Testis (tissue), 3 donors: ENCODE measurements around the gene KBTBD4. TPM values are rescaled to one million over a fixed set of nuclear protein-coding genes. Genes with fewer than 3 reads are reported as not detected.

Experiments
- DNase-seq: peaks from one replicate; pipeline ENCODE4 v3.0.0-alpha.2; 2019
- H3K27ac ChIP-seq, 2 donors: fragments of 200-600 bp; sonication (generic); one replicate each; pipeline ENCODE4 v1.5.1; 2019
- H3K27me3 ChIP-seq: fragments of 200-600 bp; sonication (generic); one replicate; pipeline ENCODE4 v1.5.1; 2019
- H3K36me3 ChIP-seq: fragments of 200-600 bp; sonication (generic); one replicate; pipeline ENCODE4 v1.5.1; 2017; ENCODE audit warnings: low read depth; ENCODE audit errors: missing control alignments
- H3K4me1 ChIP-seq: fragments of 200-600 bp; sonication (generic); one replicate; pipeline ENCODE4 v1.5.1; 2019
- H3K4me3 ChIP-seq, 2 donors: fragments of 200-600 bp; sonication (generic); one replicate each; pipeline ENCODE4 v1.5.1; 2017 to 2019
- H3K9me3 ChIP-seq: fragments of 200-600 bp; sonication (generic); one replicate; pipeline ENCODE4 v1.5.1; 2017
- POLR2A ChIP-seq: fragments of 450-650 bp; IDR thresholded peaks from one replicate; pipeline ENCODE4 v1.6.1; 2017; ENCODE audit warnings: antibody characterized with exemption, mild to moderate bottlenecking, moderate library complexity
- WGBS, 2 donors: methylation state at CpG; one replicate each; pipeline ENCODE4 v1.1.5; 2018; 5-methylcytosine and 5-hydroxymethylcytosine counted together
- intact Hi-C: fragments of 100-400 bp; cut with DNase I; formaldehyde crosslinking; loops from one replicate; pipeline ENCODE4 v1.15.1; 2023; ENCODE audit warnings: low total_unique reads
- polyA plus RNA-seq: library from polyadenylated mRNA; stranded (reverse); fragments of 350-450 nt; fragmentation: Illumina TruSeq; extraction: RNeasy Lipid Tissue Mini Kit (QIAGEN cat#74804); gene quantifications from one replicate; pipeline ENCODE4 v1.2.3, GENCODE V29; 2014; ENCODE audit warnings: low read depth, low replicate concordance; ENCODE audit not compliant: insufficient read depth
- total RNA-seq, 2 donors: library from RNA; depleted of rRNA; stranded (reverse); fragments of >200 nt; gene quantifications; one replicate each; pipeline ENCODE4 v1.2.3, GENCODE V29; 2016
- TF ChIP-seq, protein P1 (sequence below), 3 experiments: fragments of 450-650 bp in 2 of 3; fragments of 200-600 bp in 1 of 3; sonication (generic) in 1 of 3; IDR thresholded peaks; one replicate each; pipeline ENCODE4 v1.5.1; 2016 to 2019; ENCODE audit warnings: antibody characterized with exemption in 3 of 3, mild to moderate bottlenecking in 2 of 3, moderate library complexity in 1 of 3

Gene KBTBD4
- total and polyA plus RNA-seq, 3 donors from 2014 or later = 27.8 to 35.9 (median 35.5) TPM

DNA sequence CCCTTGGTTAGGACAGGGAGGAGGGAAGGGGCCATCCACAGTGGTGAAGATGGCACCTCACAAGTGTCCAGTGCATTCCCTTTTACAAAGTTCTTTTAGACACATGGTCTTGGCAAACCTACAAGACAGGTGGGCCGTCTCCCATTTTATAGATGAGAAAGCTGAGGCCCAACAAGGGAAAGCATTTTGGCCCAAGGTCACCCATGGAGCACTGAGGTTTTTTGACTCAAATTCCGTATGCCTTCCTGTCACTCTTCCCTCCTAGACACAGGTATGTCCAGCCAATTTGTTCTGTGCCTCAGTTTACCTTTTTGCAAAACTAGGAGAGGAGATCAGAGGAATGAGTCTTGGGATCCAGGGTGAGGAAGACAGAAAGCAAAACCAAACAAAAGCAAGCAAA, 14.2 kb upstream of the KBTBD4 start:
- Histone ChIP-seq H3K4me3 (no peak overlapping the region), H3K9me3 (no peaks in the 10 kb centered on the region), H3K27ac (no peak overlapping the region), H3K4me1 (peaks cover 4% of the 10 kb centered on the region), H3K27me3 (no peaks in the 10 kb centered on the region), H3K36me3 (no peaks in the 10 kb centered on the region)
- 65 to 72% methylated on average over 2 of the region's 2 CpGs for WGBS, 2 donors
- TF ChIP-seq, protein P1, sequence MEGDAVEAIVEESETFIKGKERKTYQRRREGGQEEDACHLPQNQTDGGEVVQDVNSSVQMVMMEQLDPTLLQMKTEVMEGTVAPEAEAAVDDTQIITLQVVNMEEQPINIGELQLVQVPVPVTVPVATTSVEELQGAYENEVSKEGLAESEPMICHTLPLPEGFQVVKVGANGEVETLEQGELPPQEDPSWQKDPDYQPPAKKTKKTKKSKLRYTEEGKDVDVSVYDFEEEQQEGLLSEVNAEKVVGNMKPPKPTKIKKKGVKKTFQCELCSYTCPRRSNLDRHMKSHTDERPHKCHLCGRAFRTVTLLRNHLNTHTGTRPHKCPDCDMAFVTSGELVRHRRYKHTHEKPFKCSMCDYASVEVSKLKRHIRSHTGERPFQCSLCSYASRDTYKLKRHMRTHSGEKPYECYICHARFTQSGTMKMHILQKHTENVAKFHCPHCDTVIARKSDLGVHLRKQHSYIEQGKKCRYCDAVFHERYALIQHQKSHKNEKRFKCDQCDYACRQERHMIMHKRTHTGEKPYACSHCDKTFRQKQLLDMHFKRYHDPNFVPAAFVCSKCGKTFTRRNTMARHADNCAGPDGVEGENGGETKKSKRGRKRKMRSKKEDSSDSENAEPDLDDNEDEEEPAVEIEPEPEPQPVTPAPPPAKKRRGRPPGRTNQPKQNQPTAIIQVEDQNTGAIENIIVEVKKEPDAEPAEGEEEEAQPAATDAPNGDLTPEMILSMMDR (IDR thresholded peaks at IDR 0.05) = no peak
- no peak for TF ChIP-seq POLR2A
- DNase-seq = no peak
- intact Hi-C loops = no loop called here

DNA sequence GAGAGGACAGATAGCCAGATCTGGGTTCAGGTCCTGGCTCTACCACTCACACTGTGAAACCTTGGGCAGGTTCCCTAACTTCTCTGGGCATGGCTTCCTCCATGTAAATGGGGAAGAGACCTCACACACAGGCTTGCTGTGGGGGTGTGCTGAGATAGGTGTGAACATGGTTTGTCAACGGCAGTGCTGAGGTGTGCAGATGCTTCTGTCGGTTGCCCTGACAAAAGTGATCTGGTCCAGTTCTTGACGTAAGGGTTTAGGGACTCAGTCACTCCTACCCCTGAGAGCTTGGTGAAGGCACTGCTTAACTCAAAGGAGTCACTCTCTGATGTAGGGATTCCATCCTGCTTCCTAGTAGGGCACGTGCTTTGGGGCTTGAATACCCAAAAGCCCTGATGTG, 13.5 kb upstream of the KBTBD4 start:
- WGBS, 2 donors = 80 to 86% methylated on average over 2 to 4 of the region's 4 CpGs
- DNase-seq = no peak
- no peak overlapping the region for H3K4me3 ChIP-seq
- no peak overlapping the region for H3K27ac ChIP-seq
- H3K4me1 ChIP-seq = peaks cover 4% of the 10 kb centered on the region
- no peaks in the 10 kb centered on the region for H3K9me3 ChIP-seq
- H3K27me3 ChIP-seq = no peaks in the 10 kb centered on the region
- TF ChIP-seq, protein P1 (IDR thresholded peaks at IDR 0.05) = no peak
- TF ChIP-seq POLR2A = no peak
- intact Hi-C loops = no loop called here
- H3K36me3 ChIP-seq = no peaks in the 10 kb centered on the region

DNA sequence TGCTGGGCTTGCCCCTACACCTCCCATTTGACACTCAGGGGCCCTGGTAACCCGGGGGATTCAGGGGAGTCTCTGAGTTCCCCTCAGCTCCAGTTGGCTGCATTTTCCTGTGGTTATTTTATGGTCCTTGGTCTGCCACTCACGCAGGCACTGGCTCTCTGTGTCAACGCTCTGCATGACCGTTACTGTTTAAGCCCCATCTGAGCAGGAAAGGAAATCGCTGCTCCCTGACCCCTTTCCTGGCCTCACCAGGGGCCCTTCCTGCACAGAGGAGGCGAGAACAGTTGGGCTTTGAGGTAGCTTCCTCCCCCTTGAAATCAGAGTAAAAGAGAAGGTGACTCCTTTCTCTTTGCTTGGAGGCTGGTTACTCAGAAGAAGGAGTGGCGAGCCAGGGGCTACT, 13.0 kb upstream of the KBTBD4 start:
- no peaks in the 10 kb centered on the region for H3K9me3 ChIP-seq
- no peak overlapping the region for H3K27ac ChIP-seq
- intact Hi-C loops = no loop called here
- no peak for DNase-seq
- no peaks in the 10 kb centered on the region for H3K27me3 ChIP-seq
- H3K36me3 ChIP-seq = no peaks in the 10 kb centered on the region
- peaks cover 4% of the 10 kb centered on the region for H3K4me1 ChIP-seq
- WGBS, 2 donors = 62 to 69% methylated on average over 7 of the region's 7 CpGs
- no peak overlapping the region for H3K4me3 ChIP-seq
- no peak for TF ChIP-seq POLR2A
- TF ChIP-seq, protein P1 (IDR thresholded peaks at IDR 0.05) = no peak

DNA sequence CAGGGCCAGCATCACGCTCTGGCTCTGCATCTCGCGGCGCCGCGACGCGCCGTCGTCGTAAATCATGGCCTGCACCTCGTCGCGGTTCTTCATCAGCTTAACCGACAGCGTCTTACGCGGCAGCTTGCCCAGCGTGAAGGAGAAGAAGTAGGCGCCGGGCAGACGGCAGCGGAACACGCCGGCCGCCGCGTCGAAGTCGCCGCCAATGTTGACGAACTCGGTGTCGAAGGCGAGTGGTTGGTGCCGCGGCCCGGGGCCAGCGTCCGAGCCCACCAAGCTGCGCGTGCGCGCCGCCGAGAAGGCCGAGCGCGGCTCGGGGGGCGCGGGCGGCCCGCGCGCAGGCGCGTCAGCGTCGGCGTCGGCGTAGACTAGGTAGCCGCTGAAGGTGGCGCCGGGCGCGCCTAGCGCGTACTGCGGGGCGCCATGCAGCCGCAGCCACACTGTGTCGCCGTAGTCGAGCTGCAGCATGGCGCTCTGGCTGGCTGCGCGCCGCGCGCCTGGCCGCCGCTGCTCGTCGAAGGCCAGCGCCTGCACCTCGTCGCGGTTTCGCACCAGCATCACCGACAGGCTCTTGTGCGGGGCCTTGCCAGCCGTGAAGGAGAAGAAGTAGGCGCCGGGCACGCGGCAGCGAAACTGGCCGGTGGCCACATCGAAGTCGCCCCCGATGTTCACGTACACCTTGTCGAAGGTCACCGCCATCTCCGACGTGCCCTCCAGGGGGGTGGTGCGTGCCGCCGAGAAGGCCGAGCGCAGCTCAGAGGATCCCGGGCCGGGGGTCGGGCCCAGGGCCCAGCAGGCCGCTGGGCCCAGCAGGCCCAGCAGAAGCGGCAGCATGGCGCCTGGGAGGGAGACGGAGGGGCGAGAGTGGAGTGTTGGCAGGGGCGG, 11.4 kb upstream of the KBTBD4 start:
- 35 to 51% methylated on average over 9 to 65 of the region's 122 CpGs for WGBS, 2 donors
- H3K27ac ChIP-seq = peak overlapping the region; percentile 74 to 82
- H3K9me3 ChIP-seq = no peaks in the 10 kb centered on the region
- peak overlapping the region; percentile 53 to 76 for H3K4me3 ChIP-seq
- no peaks in the 10 kb centered on the region for H3K27me3 ChIP-seq
- H3K36me3 ChIP-seq = no peaks in the 10 kb centered on the region
- peak; percentile 61 for DNase-seq
- H3K4me1 ChIP-seq = peaks cover 8% of the 10 kb centered on the region
- intact Hi-C loops = no loop called here
- no peak for TF ChIP-seq POLR2A
- TF ChIP-seq, protein P1 (IDR thresholded peaks at IDR 0.05) = no peak
